ENCODE results near the gene DCAF6.

DCAF6 gene

DNA sequence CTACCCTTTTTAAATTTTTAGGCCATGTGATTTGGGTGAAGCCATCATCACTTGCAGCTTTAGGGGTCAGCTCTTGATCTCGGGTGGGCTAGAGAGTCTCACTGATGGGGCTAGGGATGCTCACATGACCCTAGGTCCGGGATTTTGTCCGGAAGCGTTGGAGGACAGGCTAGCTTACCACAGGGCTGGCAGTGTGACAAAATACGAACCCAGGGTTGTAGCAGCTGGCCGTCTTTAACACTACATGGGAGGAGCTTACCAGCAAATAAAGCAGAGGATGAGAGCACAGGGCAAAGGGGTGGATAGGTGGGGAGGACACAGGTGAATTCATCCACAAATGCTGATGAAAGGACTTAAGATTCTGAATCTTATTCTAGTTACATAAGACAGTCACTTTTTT is 178.4 kb downstream of the DCAF6 start:
- H3K4me3 ChIP-seq (ENCODE audit: control insufficient read depth, low read depth, low read length): no peak overlapping the region
- TF ChIP-seq, protein P1, sequence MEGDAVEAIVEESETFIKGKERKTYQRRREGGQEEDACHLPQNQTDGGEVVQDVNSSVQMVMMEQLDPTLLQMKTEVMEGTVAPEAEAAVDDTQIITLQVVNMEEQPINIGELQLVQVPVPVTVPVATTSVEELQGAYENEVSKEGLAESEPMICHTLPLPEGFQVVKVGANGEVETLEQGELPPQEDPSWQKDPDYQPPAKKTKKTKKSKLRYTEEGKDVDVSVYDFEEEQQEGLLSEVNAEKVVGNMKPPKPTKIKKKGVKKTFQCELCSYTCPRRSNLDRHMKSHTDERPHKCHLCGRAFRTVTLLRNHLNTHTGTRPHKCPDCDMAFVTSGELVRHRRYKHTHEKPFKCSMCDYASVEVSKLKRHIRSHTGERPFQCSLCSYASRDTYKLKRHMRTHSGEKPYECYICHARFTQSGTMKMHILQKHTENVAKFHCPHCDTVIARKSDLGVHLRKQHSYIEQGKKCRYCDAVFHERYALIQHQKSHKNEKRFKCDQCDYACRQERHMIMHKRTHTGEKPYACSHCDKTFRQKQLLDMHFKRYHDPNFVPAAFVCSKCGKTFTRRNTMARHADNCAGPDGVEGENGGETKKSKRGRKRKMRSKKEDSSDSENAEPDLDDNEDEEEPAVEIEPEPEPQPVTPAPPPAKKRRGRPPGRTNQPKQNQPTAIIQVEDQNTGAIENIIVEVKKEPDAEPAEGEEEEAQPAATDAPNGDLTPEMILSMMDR (conservative IDR thresholded peaks at IDR 0.05; ENCODE audit: control insufficient read depth, insufficient read depth, low read depth, low read length): no peak
- no peak for DNase-seq (ENCODE audit: low read depth)

DNA sequence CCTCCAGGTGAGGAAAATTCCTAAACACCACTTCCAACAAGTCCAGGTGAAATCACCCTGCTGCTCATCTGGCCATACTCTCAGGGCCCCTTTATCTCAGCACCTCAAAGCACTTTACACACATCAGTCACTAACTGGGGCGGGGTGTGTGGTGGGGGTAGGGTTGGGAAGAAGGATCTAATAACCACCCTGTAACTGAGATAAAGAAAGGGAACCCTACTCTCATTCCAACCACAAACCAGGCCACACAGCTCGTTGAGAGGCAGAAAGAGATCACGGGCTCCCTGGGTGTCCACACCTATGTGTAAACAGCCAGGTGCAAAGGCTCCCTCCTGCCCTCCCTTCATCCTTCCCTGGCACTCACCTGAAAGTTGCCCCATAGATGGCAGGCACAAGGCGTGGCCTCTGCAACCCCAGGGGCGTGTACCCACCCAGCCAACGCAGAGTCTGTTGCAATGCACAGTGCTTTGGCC is 179.9 kb downstream of the DCAF6 start:
- DNase-seq (ENCODE audit: low read depth): no peak
- TF ChIP-seq, protein P1 (conservative IDR thresholded peaks at IDR 0.05; ENCODE audit: control insufficient read depth, insufficient read depth, low read depth, low read length): no peak

DNA sequence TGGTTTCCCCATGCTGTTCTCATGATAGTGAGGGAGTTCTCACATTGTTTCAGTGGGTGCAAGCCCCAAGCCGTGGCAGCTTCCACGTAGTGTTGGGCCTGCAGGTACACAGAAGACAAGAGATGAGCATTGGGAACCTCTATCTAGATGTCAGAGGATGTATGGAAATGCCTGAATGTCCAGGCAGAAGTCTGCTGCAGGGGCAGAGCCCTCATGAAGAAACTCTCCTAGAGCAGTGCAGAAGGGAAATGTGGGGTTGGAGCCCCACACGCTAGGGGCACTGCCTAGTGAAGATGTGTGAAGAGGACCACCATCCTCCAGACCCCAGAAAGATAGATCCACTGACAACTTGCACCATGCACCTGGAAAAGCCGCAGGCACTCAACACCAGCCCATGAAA is 183.3 kb downstream of the DCAF6 start:
- no peak overlapping the region for H3K4me3 ChIP-seq (ENCODE audit: control insufficient read depth, low read depth, low read length)
- TF ChIP-seq, protein P1 (conservative IDR thresholded peaks at IDR 0.05; ENCODE audit: control insufficient read depth, insufficient read depth, low read depth, low read length): no peak
- DNase-seq (ENCODE audit: low read depth): no peak

More for the DNA sequence above, 179.9 kb downstream of the DCAF6 start:
- no peak overlapping the region for H3K4me3 ChIP-seq (ENCODE audit: control insufficient read depth, low read depth, low read length)

DNA sequence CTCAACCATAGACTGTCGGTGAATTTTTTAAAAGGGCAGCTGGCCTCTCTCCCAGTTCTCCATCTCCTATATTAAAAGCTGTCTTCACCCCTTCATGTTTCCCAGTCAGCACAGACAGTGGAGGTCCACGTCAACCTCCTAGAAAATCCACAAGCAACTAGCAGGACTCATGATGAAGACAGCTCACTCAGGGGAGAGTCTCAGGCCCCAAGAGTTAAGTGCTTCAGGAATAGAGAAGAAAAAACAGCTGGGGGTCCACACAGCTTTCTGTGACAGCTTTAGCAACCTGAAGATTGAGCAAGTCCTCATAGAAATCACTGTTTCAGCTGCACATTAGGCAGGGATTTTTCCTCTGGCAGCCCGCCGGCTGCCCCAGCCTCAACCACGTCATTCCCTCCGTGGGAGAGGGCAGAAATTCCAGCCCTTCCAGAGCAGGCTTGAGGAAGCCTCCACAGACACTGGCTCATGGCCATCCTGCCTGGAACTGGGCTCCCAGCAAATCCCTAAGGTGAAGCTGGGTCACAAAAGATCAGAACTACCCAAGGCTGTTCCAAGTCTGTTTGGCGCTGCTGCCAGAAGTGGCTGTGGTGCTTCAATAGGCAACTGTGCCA is 185.0 kb downstream of the DCAF6 start:
- TF ChIP-seq, protein P1 (conservative IDR thresholded peaks at IDR 0.05; ENCODE audit: control insufficient read depth, insufficient read depth, low read depth, low read length): no peak
- no peak overlapping the region for H3K4me3 ChIP-seq (ENCODE audit: control insufficient read depth, low read depth, low read length)
- peak; percentile 93 for DNase-seq (ENCODE audit: low read depth)

DNA sequence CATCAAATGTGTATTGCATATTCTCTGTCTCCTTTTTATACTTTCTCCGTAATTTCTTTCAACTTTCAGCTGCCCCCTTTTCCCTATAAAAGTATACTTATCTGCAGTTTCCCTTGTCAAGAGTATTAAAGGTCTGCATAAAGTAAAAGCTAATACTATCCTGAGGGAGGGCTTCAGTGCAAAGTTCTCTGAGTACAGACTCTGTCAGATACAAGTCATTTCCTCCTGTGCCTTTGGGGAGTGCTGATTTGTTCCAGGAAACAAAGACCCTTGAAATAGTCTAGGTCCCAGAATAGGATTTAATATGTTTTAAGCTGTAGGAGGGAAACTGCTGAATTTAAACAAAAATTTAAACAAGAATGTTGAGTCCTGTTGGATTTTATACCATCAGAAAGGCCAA is 188.6 kb downstream of the DCAF6 start:
- H3K4me3 ChIP-seq (ENCODE audit: control insufficient read depth, low read depth, low read length): no peak overlapping the region
- TF ChIP-seq, protein P1 (conservative IDR thresholded peaks at IDR 0.05; ENCODE audit: control insufficient read depth, insufficient read depth, low read depth, low read length): no peak
- no peak for DNase-seq (ENCODE audit: low read depth)
